ENCODE measurements around the gene APEH. TPM values are rescaled to one million over a fixed set of nuclear protein-coding genes. Genes with fewer than 3 reads are reported as not detected.

APEH gene
- total and polyA plus RNA-seq, 2 experiments from 2014 or later: 170 to 264 TPM

DNA sequence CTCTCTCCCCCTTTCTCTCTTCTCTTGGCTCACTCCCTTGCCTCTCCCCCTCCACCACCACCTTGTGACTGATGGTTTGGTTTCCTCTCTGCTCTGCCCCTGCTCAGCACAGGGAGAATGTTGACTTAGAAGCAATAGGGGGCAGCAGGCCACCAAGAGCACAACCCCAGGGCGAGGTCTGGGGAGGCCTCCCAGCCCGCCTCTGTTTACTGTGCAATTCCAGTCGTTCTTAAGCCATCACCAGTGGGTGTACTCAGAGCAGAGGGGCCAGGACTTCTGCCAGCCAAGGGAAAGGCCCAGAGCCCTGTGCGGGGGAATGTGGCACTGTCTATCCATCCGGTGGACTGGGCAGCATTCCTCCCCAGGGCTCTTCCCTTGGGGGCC is 5.7 kb upstream of the APEH start:
- no peaks in the 10 kb centered on the region for H3F3A ChIP-seq (replicated peaks; ENCODE audit: low read depth)
- no peaks in the 10 kb centered on the region for H3K27me3 ChIP-seq (ENCODE audit: insufficient read depth)
- no peak for TF ChIP-seq NANOG (IDR thresholded peaks at IDR 0.05; ENCODE audit: borderline replicate concordance)
- TF ChIP-seq, protein P1, sequence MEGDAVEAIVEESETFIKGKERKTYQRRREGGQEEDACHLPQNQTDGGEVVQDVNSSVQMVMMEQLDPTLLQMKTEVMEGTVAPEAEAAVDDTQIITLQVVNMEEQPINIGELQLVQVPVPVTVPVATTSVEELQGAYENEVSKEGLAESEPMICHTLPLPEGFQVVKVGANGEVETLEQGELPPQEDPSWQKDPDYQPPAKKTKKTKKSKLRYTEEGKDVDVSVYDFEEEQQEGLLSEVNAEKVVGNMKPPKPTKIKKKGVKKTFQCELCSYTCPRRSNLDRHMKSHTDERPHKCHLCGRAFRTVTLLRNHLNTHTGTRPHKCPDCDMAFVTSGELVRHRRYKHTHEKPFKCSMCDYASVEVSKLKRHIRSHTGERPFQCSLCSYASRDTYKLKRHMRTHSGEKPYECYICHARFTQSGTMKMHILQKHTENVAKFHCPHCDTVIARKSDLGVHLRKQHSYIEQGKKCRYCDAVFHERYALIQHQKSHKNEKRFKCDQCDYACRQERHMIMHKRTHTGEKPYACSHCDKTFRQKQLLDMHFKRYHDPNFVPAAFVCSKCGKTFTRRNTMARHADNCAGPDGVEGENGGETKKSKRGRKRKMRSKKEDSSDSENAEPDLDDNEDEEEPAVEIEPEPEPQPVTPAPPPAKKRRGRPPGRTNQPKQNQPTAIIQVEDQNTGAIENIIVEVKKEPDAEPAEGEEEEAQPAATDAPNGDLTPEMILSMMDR (conservative IDR thresholded peaks at IDR 0.05; ENCODE audit: low read depth in 2 of 2): peak; percentile 18 to 46; a peak in 2 of 4 replicates
- H2AFZ ChIP-seq: no peak overlapping the region
- Mint-ChIP-seq H3K27me3 (ENCODE audit: insufficient read depth, low read depth, poor library complexity) (peaks cover 6% of the 10 kb centered on the region), H3K4me3 (no peak overlapping the region), H3K4me1 (peaks cover 39% of the 10 kb centered on the region), H3K27ac (no peak overlapping the region), H3K9me3 (no peaks in the 10 kb centered on the region), H3K36me3 (ENCODE audit: low read depth) (no peaks in the 10 kb centered on the region; the same call in 2 of the 3 replicates)
- H3K4me3 ChIP-seq: no peak overlapping the region
- peak; percentile 13 for ATAC-seq
- 0 out of 2 replicates have a peak, but pooled peaks cover 3% of the 10 kb centered on the region for H4K20me1 ChIP-seq (replicated peaks; ENCODE audit: insufficient read depth)
- DNase-seq (ENCODE audit: low spot score): peak; percentile 33
- H3K79me2 ChIP-seq (replicated peaks; ENCODE audit: insufficient read depth): no peaks in the 10 kb centered on the region
- no peaks in the 10 kb centered on the region for H3K36me3 ChIP-seq (ENCODE audit: insufficient read depth)
- no peak overlapping the region for H3K4me2 ChIP-seq
- peaks cover 12% of the 10 kb centered on the region for H3K4me1 ChIP-seq (ENCODE audit: insufficient read depth)
- H3K27ac ChIP-seq (ENCODE audit: low read depth): no peak overlapping the region
- H3K9me2 ChIP-seq (ENCODE audit: insufficient read depth): no peaks in the 10 kb centered on the region

DNA sequence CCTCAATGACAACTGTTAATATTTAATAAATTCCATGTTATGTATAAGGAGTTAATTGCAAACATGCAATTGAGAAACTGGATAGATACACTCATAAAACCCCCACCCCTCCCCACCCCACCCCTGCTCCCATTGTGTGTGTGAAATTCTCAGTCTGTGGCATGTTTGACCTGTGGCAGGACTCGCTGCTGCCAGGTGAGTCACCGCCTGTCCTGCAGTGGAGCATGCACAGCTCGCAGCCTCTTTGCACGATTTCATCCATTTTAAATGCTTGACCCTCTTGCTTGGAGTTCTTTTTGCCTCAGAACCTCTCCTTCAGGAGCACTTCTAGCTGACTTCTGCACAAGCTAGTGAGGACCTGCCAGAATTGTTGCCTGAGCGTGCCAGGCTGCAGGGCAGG is 5.3 kb upstream of the APEH start:
- H3K36me3 ChIP-seq (ENCODE audit: insufficient read depth): no peaks in the 10 kb centered on the region
- H3K27ac Mint-ChIP-seq: no peak overlapping the region
- TF ChIP-seq POLR2AphosphoS5 (IDR thresholded peaks at IDR 0.05; ENCODE audit: low read depth) (no peak), ZNF114 (CRISPR knock-in tag; IDR thresholded peaks at IDR 0.05) (no peak), STAT1 (IDR thresholded peaks at IDR 0.05; ENCODE audit: unreplicated experiment) (no peak), CREB1 (CRISPR knock-in tag; IDR thresholded peaks at IDR 0.05; ENCODE audit: low read depth) (no peak), EZH2phosphoT487 (IDR thresholded peaks at IDR 0.05; ENCODE audit: unreplicated experiment) (no peak), ZNF331 (CRISPR knock-in tag; IDR thresholded peaks at IDR 0.05; ENCODE audit: low read depth) (no peak), NANOG (IDR thresholded peaks at IDR 0.05; ENCODE audit: borderline replicate concordance) (no peak)
- TF ChIP-seq, protein P2, sequence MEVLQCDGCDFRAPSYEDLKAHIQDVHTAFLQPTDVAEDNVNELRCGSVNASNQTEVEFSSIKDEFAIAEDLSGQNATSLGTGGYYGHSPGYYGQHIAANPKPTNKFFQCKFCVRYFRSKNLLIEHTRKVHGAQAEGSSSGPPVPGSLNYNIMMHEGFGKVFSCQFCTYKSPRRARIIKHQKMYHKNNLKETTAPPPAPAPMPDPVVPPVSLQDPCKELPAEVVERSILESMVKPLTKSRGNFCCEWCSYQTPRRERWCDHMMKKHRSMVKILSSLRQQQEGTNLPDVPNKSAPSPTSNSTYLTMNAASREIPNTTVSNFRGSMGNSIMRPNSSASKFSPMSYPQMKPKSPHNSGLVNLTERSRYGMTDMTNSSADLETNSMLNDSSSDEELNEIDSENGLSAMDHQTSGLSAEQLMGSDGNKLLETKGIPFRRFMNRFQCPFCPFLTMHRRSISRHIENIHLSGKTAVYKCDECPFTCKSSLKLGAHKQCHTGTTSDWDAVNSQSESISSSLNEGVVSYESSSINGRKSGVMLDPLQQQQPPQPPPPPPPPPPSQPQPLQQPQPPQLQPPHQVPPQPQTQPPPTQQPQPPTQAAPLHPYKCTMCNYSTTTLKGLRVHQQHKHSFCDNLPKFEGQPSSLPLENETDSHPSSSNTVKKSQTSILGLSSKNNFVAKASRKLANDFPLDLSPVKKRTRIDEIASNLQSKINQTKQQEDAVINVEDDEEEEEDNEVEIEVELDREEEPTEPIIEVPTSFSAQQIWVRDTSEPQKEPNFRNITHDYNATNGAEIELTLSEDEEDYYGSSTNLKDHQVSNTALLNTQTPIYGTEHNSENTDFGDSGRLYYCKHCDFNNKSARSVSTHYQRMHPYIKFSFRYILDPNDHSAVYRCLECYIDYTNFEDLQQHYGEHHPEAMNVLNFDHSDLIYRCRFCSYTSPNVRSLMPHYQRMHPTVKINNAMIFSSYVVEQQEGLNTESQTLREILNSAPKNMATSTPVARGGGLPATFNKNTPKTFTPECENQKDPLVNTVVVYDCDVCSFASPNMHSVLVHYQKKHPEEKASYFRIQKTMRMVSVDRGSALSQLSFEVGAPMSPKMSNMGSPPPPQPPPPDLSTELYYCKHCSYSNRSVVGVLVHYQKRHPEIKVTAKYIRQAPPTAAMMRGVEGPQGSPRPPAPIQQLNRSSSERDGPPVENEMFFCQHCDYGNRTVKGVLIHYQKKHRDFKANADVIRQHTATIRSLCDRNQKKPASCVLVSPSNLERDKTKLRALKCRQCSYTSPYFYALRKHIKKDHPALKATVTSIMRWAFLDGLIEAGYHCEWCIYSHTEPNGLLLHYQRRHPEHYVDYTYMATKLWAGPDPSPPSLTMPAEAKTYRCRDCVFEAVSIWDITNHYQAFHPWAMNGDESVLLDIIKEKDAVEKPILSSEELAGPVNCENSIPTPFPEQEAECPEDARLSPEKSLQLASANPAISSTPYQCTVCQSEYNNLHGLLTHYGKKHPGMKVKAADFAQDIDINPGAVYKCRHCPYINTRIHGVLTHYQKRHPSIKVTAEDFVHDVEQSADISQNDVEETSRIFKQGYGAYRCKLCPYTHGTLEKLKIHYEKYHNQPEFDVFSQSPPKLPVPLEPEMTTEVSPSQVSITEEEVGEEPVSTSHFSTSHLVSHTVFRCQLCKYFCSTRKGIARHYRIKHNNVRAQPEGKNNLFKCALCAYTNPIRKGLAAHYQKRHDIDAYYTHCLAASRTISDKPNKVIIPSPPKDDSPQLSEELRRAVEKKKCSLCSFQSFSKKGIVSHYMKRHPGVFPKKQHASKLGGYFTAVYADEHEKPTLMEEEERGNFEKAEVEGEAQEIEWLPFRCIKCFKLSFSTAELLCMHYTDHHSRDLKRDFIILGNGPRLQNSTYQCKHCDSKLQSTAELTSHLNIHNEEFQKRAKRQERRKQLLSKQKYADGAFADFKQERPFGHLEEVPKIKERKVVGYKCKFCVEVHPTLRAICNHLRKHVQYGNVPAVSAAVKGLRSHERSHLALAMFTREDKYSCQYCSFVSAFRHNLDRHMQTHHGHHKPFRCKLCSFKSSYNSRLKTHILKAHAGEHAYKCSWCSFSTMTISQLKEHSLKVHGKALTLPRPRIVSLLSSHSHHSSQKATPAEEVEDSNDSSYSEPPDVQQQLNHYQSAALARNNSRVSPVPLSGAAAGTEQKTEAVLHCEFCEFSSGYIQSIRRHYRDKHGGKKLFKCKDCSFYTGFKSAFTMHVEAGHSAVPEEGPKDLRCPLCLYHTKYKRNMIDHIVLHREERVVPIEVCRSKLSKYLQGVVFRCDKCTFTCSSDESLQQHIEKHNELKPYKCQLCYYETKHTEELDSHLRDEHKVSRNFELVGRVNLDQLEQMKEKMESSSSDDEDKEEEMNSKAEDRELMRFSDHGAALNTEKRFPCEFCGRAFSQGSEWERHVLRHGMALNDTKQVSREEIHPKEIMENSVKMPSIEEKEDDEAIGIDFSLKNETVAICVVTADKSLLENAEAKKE (CRISPR knock-in tag; IDR thresholded peaks at IDR 0.05): no peak
- TF ChIP-seq, protein P3, sequence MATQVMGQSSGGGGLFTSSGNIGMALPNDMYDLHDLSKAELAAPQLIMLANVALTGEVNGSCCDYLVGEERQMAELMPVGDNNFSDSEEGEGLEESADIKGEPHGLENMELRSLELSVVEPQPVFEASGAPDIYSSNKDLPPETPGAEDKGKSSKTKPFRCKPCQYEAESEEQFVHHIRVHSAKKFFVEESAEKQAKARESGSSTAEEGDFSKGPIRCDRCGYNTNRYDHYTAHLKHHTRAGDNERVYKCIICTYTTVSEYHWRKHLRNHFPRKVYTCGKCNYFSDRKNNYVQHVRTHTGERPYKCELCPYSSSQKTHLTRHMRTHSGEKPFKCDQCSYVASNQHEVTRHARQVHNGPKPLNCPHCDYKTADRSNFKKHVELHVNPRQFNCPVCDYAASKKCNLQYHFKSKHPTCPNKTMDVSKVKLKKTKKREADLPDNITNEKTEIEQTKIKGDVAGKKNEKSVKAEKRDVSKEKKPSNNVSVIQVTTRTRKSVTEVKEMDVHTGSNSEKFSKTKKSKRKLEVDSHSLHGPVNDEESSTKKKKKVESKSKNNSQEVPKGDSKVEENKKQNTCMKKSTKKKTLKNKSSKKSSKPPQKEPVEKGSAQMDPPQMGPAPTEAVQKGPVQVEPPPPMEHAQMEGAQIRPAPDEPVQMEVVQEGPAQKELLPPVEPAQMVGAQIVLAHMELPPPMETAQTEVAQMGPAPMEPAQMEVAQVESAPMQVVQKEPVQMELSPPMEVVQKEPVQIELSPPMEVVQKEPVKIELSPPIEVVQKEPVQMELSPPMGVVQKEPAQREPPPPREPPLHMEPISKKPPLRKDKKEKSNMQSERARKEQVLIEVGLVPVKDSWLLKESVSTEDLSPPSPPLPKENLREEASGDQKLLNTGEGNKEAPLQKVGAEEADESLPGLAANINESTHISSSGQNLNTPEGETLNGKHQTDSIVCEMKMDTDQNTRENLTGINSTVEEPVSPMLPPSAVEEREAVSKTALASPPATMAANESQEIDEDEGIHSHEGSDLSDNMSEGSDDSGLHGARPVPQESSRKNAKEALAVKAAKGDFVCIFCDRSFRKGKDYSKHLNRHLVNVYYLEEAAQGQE (IDR thresholded peaks at IDR 0.05; ENCODE audit: unreplicated experiment): no peak

More for the DNA sequence above, 5.3 kb upstream of the APEH start:
- Mint-ChIP-seq H3K4me3 (no peak overlapping the region), H3K36me3 (ENCODE audit: low read depth) (no peaks in the 10 kb centered on the region; the same call in 2 of the 3 replicates), H3K27me3 (ENCODE audit: insufficient read depth, low read depth, poor library complexity) (peaks cover 10% of the 10 kb centered on the region), H3K4me1 (peaks cover 39% of the 10 kb centered on the region), H3K9me3 (no peaks in the 10 kb centered on the region)
- H3K27me3 ChIP-seq (ENCODE audit: insufficient read depth): no peaks in the 10 kb centered on the region
- H3K27ac ChIP-seq (ENCODE audit: low read depth): no peak overlapping the region
- peaks cover 12% of the 10 kb centered on the region for H3K4me1 ChIP-seq (ENCODE audit: insufficient read depth)
- DNase-seq (ENCODE audit: low spot score): no peak
- no peak overlapping the region for H3K4me2 ChIP-seq
- H2AFZ ChIP-seq: no peak overlapping the region
- no peaks in the 10 kb centered on the region for H3K79me2 ChIP-seq (replicated peaks; ENCODE audit: insufficient read depth)
- no peak overlapping the region for H3K4me3 ChIP-seq
- H3F3A ChIP-seq (replicated peaks; ENCODE audit: low read depth): no peaks in the 10 kb centered on the region
- H3K9me2 ChIP-seq (ENCODE audit: insufficient read depth): no peaks in the 10 kb centered on the region
- ATAC-seq: no peak
- 0 out of 2 replicates have a peak, but pooled peaks cover 3% of the 10 kb centered on the region for H4K20me1 ChIP-seq (replicated peaks; ENCODE audit: insufficient read depth)

Data from GM23338 (cell line).